Gastrocnemius medialis (tissue), 4 donors: ENCODE data around the gene UPF3A.
"Not testable (repeated sequence)": the region's sequence is repeated elsewhere in the genome, so short reads cannot be mapped to it uniquely, and the experiment has no call there.

Experiments used
- POLR2A ChIP-seq, 2 donors: fragments of 450-650 bp; IDR thresholded peaks; one replicate each; pipeline ENCODE4 v1.6.1; 2017; ENCODE audit warnings: antibody characterized with exemption in 2 of 2, mild to moderate bottlenecking in 2 of 2, moderate library complexity in 2 of 2
- TF ChIP-seq, protein P1 (sequence below), 5 experiments: fragments of 450-650 bp in 3 of 5; fragments of 200-600 bp in 2 of 5; sonication (generic) in 2 of 5; IDR thresholded peaks in 4 of 5; conservative IDR thresholded peaks in 1 of 5; 1 replicate in 4 of 5; 2 replicates in 1 of 5; pipeline ENCODE4 v1.5.1; 2016 to 2019; ENCODE audit warnings: antibody characterized with exemption in 5 of 5, mild to moderate bottlenecking in 3 of 5, moderate library complexity in 3 of 5

DNA sequence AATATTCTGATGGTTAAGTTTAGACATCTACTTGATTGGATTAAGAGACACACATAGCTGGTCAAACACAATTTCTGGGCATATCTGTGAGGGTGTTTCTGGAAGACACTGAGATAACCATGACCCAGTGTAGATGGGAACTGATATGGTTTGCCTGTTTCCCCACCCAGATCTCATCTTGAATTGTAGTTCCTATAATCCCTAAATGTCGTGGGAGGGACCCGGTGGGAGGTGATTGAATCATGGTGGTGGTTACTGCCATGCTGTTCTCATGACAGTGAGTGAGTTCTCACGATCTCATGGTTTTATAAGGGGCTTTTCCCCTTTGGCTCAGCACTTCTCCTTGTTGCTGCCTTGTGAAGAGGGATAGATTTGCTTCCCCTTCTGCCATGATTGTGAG is 65.9 kb downstream of the UPF3A start:
- TF ChIP-seq, protein P1, sequence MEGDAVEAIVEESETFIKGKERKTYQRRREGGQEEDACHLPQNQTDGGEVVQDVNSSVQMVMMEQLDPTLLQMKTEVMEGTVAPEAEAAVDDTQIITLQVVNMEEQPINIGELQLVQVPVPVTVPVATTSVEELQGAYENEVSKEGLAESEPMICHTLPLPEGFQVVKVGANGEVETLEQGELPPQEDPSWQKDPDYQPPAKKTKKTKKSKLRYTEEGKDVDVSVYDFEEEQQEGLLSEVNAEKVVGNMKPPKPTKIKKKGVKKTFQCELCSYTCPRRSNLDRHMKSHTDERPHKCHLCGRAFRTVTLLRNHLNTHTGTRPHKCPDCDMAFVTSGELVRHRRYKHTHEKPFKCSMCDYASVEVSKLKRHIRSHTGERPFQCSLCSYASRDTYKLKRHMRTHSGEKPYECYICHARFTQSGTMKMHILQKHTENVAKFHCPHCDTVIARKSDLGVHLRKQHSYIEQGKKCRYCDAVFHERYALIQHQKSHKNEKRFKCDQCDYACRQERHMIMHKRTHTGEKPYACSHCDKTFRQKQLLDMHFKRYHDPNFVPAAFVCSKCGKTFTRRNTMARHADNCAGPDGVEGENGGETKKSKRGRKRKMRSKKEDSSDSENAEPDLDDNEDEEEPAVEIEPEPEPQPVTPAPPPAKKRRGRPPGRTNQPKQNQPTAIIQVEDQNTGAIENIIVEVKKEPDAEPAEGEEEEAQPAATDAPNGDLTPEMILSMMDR (IDR thresholded peaks at IDR 0.05 in 4 of 5, conservative IDR thresholded peaks at IDR 0.05 in 1 of 5), result not testable (repeated sequence)
- TF ChIP-seq POLR2A (IDR thresholded peaks at IDR 0.05), result not testable (repeated sequence)
